Activated T-helper 2 cell treated with anti-CD3 and anti-CD28 coated beads, Interferon-gamma antibody, Interleukin-2, Interleukin-4, amounts not matched to agents 10 μg/mL and 5 μg/mL and 100 μg/mL, durations not matched to agents 14 hours and 24 hours and 36 hours (primary cell): ENCODE data around the gene DPH3. TPM values are rescaled to one million over a fixed set of nuclear protein-coding genes. Genes with fewer than 3 reads are reported as not detected.
"Not testable (repeated sequence)": the region's sequence is repeated elsewhere in the genome, so short reads cannot be mapped to it uniquely, and the experiment has no call there.

ENCODE experiments used
- DNase-seq: peaks from one replicate; pipeline ENCODE4 v3.0.0; 2021; ENCODE audit warnings: low spot score
- H3K27ac Mint-ChIP-seq: one replicate; pipeline ENCODE4 v1.8.0; 2021; ENCODE audit warnings: mixed read lengths
- H3K27me3 Mint-ChIP-seq: one replicate; pipeline ENCODE4 v1.8.0; 2021; ENCODE audit warnings: low read depth, mixed read lengths
- H3K36me3 Mint-ChIP-seq: one replicate; pipeline ENCODE4 v1.8.0; 2021; ENCODE audit warnings: low read depth, mixed read lengths
- H3K4me1 Mint-ChIP-seq: one replicate; pipeline ENCODE4 v1.8.0; 2021; ENCODE audit warnings: low read depth, mixed read lengths
- H3K4me3 Mint-ChIP-seq: one replicate; pipeline ENCODE4 v1.8.0; 2021; ENCODE audit warnings: low read depth, mild to moderate bottlenecking, moderate library complexity, mixed read lengths
- H3K9me3 Mint-ChIP-seq: one replicate; pipeline ENCODE4 v1.8.0; 2021; ENCODE audit warnings: mixed read lengths
- intact Hi-C: fragments of 100-400 bp; cut with micrococcal nuclease; formaldehyde crosslinking; loops from one replicate; pipeline ENCODE4 v1.15.1; 2023
- total RNA-seq: library from RNA; stranded (reverse); gene quantifications from 2 replicates; pipeline ENCODE4 v1.2.3, GENCODE V29; 2022

The DPH3 gene
- 22.7 and 23.1 TPM in 2 replicates for total RNA-seq

DNA sequence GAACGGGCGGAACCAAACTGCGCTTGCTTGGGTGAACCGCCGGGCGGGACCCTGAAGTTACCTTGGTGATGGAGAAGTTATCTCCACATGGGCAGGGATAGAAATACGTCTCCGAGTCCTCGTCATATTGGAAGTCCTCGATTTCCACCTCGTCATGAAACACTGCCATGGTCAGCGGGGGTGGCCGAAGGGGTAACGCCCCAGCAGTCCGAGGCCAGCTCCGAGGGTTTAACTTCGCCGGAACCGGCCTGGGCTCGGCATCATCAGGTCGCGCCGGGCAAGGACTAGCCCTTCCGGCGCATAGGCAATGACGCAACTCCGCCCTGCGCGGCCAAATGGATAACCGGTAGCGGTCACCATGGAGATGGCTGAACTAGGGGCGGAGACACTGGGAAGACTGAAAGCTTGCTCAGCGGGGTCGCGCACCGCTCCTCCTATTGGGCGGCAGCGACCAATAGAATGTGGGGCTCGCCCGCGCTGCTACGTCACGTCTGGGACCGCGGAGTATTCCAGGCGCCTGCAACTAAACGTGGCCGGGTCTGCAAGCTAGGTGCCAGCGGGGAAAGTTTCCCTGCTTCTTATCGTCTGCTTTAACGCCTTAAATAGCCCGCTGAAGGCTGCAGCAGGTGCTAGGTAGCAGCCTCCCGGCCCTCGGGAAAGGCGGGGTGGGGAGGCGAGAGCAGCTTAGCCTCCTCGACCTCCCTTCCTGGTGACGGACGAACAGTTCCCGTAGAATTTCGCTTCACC lies at the start of gene DPH3, which contains the start of gene OXNAD1:
Gene DPH3, minus strand, starts transcription at position 236 of the 747 bp plus-strand sequence. Its CDS starts 67 bp downstream, at position 169.
Gene OXNAD1, plus strand, starts transcription at position 505 of the 747 bp plus-strand sequence. CDS start 5,741 bp downstream, outside the sequence.
- H3K4me1 Mint-ChIP-seq = peaks cover 20% of the 10 kb centered on the region
- peaks cover 7% of the 10 kb centered on the region for H3K36me3 Mint-ChIP-seq
- H3K4me3 Mint-ChIP-seq = peak within 1 kb of the TSS; percentile 96
- H3K9me3 Mint-ChIP-seq = no peaks in the 10 kb centered on the region
- H3K27ac Mint-ChIP-seq = peak within 1 kb of the TSS; percentile 95
- intact Hi-C loops = loop anchor here (1.0 to 2.0 kb wide), 6 partner anchors 21 to 332 kb away; partner anchors contain the start of gene RFTN1
- DNase-seq = peak; percentile 99
- no peaks in the 10 kb centered on the region for H3K27me3 Mint-ChIP-seq

DNA sequence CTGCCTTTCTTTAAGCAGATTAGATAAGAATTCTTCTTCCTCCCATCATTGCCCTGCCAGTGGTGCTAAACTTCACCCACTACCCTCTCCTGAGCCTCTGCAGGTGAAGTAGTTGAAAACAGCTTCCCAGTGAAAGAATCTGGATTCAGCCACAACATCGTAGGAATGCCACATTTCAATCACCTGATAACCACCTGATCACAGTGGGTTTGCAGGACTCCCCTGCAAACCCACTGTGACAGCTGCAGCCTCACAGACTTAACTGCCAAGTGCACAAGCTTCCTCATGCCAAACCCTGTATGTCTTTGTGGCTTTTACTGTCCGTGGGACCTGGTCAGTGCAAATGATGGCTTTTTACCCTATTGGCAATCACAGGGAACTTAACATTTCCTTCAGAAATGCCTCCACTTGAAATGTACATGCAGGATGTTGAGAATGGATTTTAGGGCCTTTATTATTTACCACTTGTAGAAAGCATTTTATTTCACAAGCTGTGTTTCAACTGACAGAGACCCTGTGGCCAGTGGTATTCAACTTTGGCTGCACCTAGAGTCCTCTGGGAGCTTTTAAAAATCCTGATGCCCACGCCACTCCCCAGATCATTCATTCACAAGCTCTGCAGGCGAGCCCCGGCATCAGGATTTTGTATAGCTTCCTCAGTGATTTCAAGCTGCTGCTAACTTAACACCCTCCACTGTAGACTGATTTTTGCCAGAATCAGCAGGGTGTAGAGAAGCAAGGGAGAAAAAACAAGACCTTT lies 49.3 kb upstream of the DPH3 start:
- intact Hi-C loops = loop anchor here (5.0 kb wide), 2 partner anchors 517 to 1428 kb away; partner anchors contain the start of genes ANKRD28 and TBC1D5
- no peak for DNase-seq
- Mint-ChIP-seq H3K4me3 (no peak overlapping the region), H3K9me3 (no peaks in the 10 kb centered on the region), H3K27ac (no peak overlapping the region), H3K36me3 (peaks cover 82% of the 10 kb centered on the region), H3K27me3 (no peaks in the 10 kb centered on the region), H3K4me1 (peaks cover 69% of the 10 kb centered on the region)

DNA sequence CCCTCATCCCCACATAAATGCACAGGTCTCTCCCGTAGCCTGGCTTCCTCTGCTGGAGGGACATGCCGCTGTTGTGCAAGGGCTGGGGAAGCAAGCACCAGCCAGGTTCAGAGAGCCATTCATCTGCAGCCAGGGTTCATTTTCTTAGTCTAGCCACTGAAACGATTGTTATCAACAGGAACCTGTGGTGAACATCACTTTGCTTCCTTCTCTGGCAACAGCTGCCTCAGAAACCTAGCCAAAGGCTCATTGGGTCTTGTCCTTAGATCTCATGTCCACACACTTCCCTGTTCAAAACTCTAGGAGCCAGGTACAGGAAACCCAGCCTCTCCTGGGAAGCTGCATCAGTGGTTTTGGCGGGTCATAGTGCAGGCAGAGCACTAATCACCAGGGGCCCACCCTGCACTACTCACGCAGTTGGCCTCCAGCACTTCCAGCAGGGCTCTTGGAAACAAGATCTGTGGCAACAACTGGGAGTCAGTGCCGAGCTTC lies 47.3 kb upstream of the DPH3 start:
- H3K27ac Mint-ChIP-seq = peak overlapping the region; percentile 64
- peak; percentile 64 for DNase-seq
- peak overlapping the region; percentile 55 for H3K4me3 Mint-ChIP-seq
- H3K36me3 Mint-ChIP-seq = peaks cover 86% of the 10 kb centered on the region
- peaks cover 68% of the 10 kb centered on the region for H3K4me1 Mint-ChIP-seq
- no peaks in the 10 kb centered on the region for H3K27me3 Mint-ChIP-seq
- intact Hi-C loops = loop anchor here (2.0 to 5.0 kb wide), 3 partner anchors 199 to 1430 kb away; partner anchors contain the start of genes ANKRD28 and TBC1D5
- no peaks in the 10 kb centered on the region for H3K9me3 Mint-ChIP-seq

- intact Hi-C loops = loop anchor here (2.0 to 5.0 kb wide), 3 partner anchors 200 to 1432 kb away; partner anchors contain the start of genes ANKRD28 and TBC1D5
- Mint-ChIP-seq H3K4me1 (peaks cover 73% of the 10 kb centered on the region), H3K36me3 (peaks cover 86% of the 10 kb centered on the region)
- not testable (repeated sequence) for H3K27ac Mint-ChIP-seq, DNase-seq, H3K27me3 Mint-ChIP-seq, H3K4me3 Mint-ChIP-seq, H3K9me3 Mint-ChIP-seq
Measured at GRCh38 chr3:16310486-16310885, 45.7 kb upstream of the DPH3 start.

- Mint-ChIP-seq H3K4me1 (peaks cover 80% of the 10 kb centered on the region), H3K27ac (peak overlapping the region; percentile 91), H3K4me3 (peak overlapping the region; percentile 60), H3K27me3 (no peaks in the 10 kb centered on the region), H3K9me3 (no peaks in the 10 kb centered on the region), H3K36me3 (peaks cover 86% of the 10 kb centered on the region)
- DNase-seq = peak; percentile 56
- intact Hi-C loops = loop anchor here (1.0 to 10.0 kb wide), 7 partner anchors 8 to 995 kb away; partner anchors contain the start of genes DPH3 and OXNAD1
Measured at GRCh38 chr3:16309558-16309957, 44.8 kb upstream of the DPH3 start.

- Mint-ChIP-seq H3K9me3 (no peaks in the 10 kb centered on the region), H3K4me1 (peaks cover 82% of the 10 kb centered on the region), H3K36me3 (peaks cover 86% of the 10 kb centered on the region), H3K4me3 (no peak overlapping the region), H3K27ac (no peak overlapping the region), H3K27me3 (no peaks in the 10 kb centered on the region)
- no peak for DNase-seq
- intact Hi-C loops = loop anchor here (1.0 to 10.0 kb wide), 7 partner anchors 7 to 994 kb away; partner anchors contain the start of genes DPH3 and OXNAD1
Measured at GRCh38 chr3:16308727-16309126, 44.0 kb upstream of the DPH3 start.

DNA sequence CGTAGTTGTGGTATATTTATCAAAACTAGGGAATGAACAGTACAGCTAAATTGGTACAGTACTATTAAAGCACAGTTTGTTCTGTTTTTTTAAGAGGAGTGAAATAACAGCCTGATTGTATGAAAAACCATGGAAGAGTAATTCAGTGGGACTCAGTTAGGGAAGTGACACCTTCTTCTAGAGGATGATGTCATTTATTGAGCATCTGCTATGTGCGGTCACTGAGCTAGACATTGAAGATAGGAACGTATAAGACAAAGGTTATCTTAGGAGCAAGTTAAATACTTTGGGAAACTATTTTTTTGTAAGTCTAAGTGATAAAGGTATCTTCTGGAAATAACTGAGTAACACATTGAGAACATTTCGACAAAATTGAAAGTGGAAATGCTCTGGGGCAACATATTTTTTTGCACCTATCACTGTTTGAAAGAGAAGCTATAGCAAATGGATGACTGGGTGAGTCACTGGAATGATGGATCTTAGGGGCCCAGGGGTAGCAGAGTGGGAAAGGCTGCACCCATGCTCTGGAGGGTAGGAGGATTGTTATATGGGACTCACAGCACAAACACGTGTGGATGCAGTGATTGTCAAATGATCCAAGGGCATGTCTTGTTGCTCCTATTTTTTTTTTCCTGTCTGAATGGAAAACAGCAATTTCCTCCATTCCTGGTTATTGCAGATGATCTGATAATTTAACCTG lies 43.2 kb upstream of the DPH3 start:
- Mint-ChIP-seq H3K27ac (peak overlapping the region; percentile 24), H3K9me3 (no peaks in the 10 kb centered on the region), H3K4me1 (peaks cover 80% of the 10 kb centered on the region), H3K27me3 (no peaks in the 10 kb centered on the region), H3K4me3 (no peak overlapping the region), H3K36me3 (peaks cover 85% of the 10 kb centered on the region)
- intact Hi-C loops = loop anchor here (2.0 to 10.0 kb wide), 4 partner anchors 43 to 993 kb away; partner anchors contain the start of genes DPH3 and OXNAD1
- no peak for DNase-seq

GRCh38 chr3:16305111-16305541 lies 40.4 kb upstream of the DPH3 start:
- intact Hi-C loops = loop anchor here (5.0 to 10.0 kb wide), 3 partner anchors 292 to 990 kb away; no protein-coding TSS in a partner anchor
- H3K9me3 Mint-ChIP-seq = no peaks in the 10 kb centered on the region

DNA sequence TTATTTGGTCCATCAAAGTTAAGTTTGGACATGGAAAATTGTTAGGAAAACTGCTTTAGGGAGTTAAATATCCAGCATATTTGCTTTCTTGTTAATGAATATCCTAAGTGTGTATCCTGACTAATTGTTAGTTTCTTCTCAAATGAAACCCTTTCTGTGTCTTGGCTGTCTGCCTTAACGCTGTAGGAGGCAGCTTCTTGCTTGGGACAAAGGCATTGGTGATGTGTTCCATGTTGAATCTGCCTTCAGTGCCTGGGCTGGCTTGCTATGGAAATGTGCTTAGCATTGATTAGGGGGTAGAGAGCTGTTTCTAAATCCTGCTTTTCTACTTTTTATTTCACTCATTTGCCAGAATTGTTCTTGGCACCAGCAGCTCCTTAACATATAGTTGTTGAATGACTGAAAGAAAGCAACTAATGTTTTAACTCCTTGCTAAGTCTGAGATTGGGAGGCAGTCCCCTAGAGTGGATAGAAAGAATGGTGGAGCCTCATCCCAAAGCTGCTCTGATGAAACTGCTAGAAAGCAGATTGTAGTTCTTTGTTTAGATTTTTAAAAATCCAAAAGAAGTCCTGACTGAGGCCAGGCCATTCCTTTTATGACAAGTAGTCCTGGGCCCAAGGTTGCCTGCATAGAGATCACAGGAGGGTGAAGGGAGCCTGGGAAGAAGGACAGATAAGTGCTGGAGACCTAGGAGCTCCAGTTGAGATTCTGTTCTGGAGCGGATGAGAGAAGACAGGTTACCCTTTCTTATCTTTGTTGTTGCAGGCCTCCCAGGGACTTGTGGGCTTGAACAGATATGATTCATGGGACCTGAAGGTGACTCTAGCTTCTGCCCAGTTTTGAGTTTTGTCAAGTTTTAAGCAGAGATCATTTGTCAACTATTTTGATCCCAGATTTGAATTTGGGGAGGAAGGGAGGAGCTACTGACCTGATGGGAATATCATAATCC lies 39.6 kb upstream of the DPH3 start:
- Mint-ChIP-seq H3K4me1 (peaks cover 89% of the 10 kb centered on the region), H3K27ac (peak overlapping the region; percentile 78), H3K36me3 (peaks cover 76% of the 10 kb centered on the region), H3K4me3 (peak overlapping the region; percentile 56), H3K9me3 (no peaks in the 10 kb centered on the region), H3K27me3 (no peaks in the 10 kb centered on the region)
- intact Hi-C loops = loop anchor here (5.0 to 10.0 kb wide), 5 partner anchors 73 to 990 kb away; no protein-coding TSS in a partner anchor
- DNase-seq = no peak

More at GRCh38 chr3:16305111-16305541, 40.4 kb upstream of the DPH3 start:
- H3K27ac Mint-ChIP-seq = peak overlapping the region; percentile 78
- H3K36me3 Mint-ChIP-seq = peaks cover 80% of the 10 kb centered on the region
- peaks cover 89% of the 10 kb centered on the region for H3K4me1 Mint-ChIP-seq
- no peaks in the 10 kb centered on the region for H3K27me3 Mint-ChIP-seq
- DNase-seq = no peak
- peak overlapping the region; percentile 56 for H3K4me3 Mint-ChIP-seq

GRCh38 chr3:16303037-16303575 lies 38.4 kb upstream of the DPH3 start:
- H3K27ac Mint-ChIP-seq = peak overlapping the region; percentile 21
- H3K36me3 Mint-ChIP-seq = peaks cover 78% of the 10 kb centered on the region
- intact Hi-C loops = loop anchor here (5.0 to 10.0 kb wide), 4 partner anchors 74 to 988 kb away; no protein-coding TSS in a partner anchor
- DNase-seq = no peak
- peaks cover 92% of the 10 kb centered on the region for H3K4me1 Mint-ChIP-seq
- H3K27me3 Mint-ChIP-seq = no peaks in the 10 kb centered on the region
- H3K4me3 Mint-ChIP-seq = peak overlapping the region; percentile 46
- no peaks in the 10 kb centered on the region for H3K9me3 Mint-ChIP-seq
